WTC11 (cell line): ENCODE data around the gene CAMK2G.

ENCODE experiments used
- ATF3 ChIP-seq: sonication (generic); formaldehyde crosslinking; conservative IDR thresholded peaks from 2 replicates; pipeline ENCODE4 v1.8.1; 2022; ENCODE audit warnings: mild to moderate bottlenecking, missing genetic modification reagents
- ZNF121 ChIP-seq: sonication (generic); formaldehyde crosslinking; IDR thresholded peaks from 2 replicates; pipeline ENCODE4 v1.8.0; 2023; ENCODE audit warnings: missing genetic modification reagents

- no peak for TF ChIP-seq ZNF121 (CRISPR knock-in tag)
- TF ChIP-seq ATF3, result no peak
Measured at GRCh38 chr10:73865107-73865458, 9.3 kb downstream of the CAMK2G start.
